DND-41 (cell line): Measurements from ENCODE around the gene LRP5.

Experiments
- ATAC-seq: fragments of 200-7000 bp; cut with Tn5 transposase; 3 replicates; pipeline ENCODE4 v1.9.1; 2021; ENCODE audit warnings: low read depth; ENCODE audit not compliant: insufficient read depth
- DNase-seq: peaks from one replicate; pipeline ENCODE4 v3.0.0-alpha.2; 2020
- H2AFZ ChIP-seq: 2 replicates; pipeline ENCODE4 v1.6.0; 2012; ENCODE audit warnings: low read depth, low read length
- H3K27ac ChIP-seq: 2 replicates; pipeline ENCODE4 v1.5.1; 2012; ENCODE audit warnings: low read length, inconsistent platforms
- H3K27me3 ChIP-seq: fragments of 200-600 bp; sonication (generic); 2 replicates; pipeline ENCODE4 v1.6.0; 2012; ENCODE audit warnings: low read length, mild to moderate bottlenecking, inconsistent platforms; ENCODE audit not compliant: insufficient read depth, poor library complexity
- H3K36me3 ChIP-seq: 2 replicates; pipeline ENCODE4 v1.5.1; 2012; ENCODE audit warnings: low read length, inconsistent platforms; ENCODE audit not compliant: insufficient read depth
- H3K4me1 ChIP-seq: 2 replicates; pipeline ENCODE4 v1.5.1; 2012; ENCODE audit warnings: mild to moderate bottlenecking, low read length; ENCODE audit not compliant: insufficient read depth
- H3K4me2 ChIP-seq: 2 replicates; pipeline ENCODE4 v1.6.0; 2012; ENCODE audit warnings: mild to moderate bottlenecking, moderate library complexity, low read length, inconsistent platforms; ENCODE audit not compliant: insufficient read depth
- H3K4me3 ChIP-seq, 2 experiments: fragments of 200-600 bp in 1 of 2; shearing (Covaris generic) in 1 of 2; 2 replicates each; pipeline ENCODE4 v1.5.1; 2012 to 2016; ENCODE audit warnings: inconsistent platforms in 2 of 2, low read length in 2 of 2, mild to moderate bottlenecking in 2 of 2, low read depth in 1 of 2, moderate library complexity in 1 of 2
- H3K79me2 ChIP-seq: 2 replicates; pipeline ENCODE4 v1.6.0; 2012; ENCODE audit warnings: low read length, inconsistent platforms; ENCODE audit not compliant: insufficient read depth
- H3K9ac ChIP-seq: 2 replicates; pipeline ENCODE4 v1.6.0; 2012; ENCODE audit warnings: low read depth, mild to moderate bottlenecking, inconsistent platforms, low read length, moderate library complexity
- H3K9me3 ChIP-seq: 2 replicates; pipeline ENCODE4 v1.5.1; 2012; ENCODE audit warnings: low read length, moderate library complexity, mild to moderate bottlenecking, inconsistent platforms; ENCODE audit not compliant: insufficient read depth, severe bottlenecking
- H4K20me1 ChIP-seq: 2 replicates; pipeline ENCODE4 v1.6.0; 2012; ENCODE audit warnings: low read length; ENCODE audit not compliant: insufficient read depth
- CTCF ChIP-seq: IDR thresholded peaks from 2 replicates; pipeline ENCODE4 v1.5.1; 2012; ENCODE audit warnings: borderline replicate concordance, low read length, moderate library complexity, mild to moderate bottlenecking; ENCODE audit not compliant: poor library complexity, severe bottlenecking; ENCODE audit errors: extremely low read depth
- EZH2 ChIP-seq: IDR thresholded peaks from 3 replicates; pipeline ENCODE4 v1.6.1; 2012; ENCODE audit warnings: borderline replicate concordance, low read depth, mild to moderate bottlenecking, moderate library complexity, low read length, inconsistent platforms; ENCODE audit not compliant: severe bottlenecking

Gene LRP5

GRCh38 chr11:68346462-68346790, 34.0 kb downstream of the LRP5 start:
- Histone ChIP-seq H3K36me3 (peaks cover 22% of the 10 kb centered on the region), H3K9me3 (no peaks in the 10 kb centered on the region), H4K20me1 (peaks cover 51% of the 10 kb centered on the region), H2AFZ (no peak overlapping the region), H3K4me1 (no peaks in the 10 kb centered on the region), H3K27me3 (no peaks in the 10 kb centered on the region), H3K4me2 (no peak overlapping the region), H3K27ac (no peak overlapping the region), H3K4me3 (no peak overlapping the region), H3K9ac (no peak overlapping the region), H3K79me2 (peaks cover 14% of the 10 kb centered on the region; the same call in 1 of the 2 replicates)
- ATAC-seq = no peak
- no peak for TF ChIP-seq CTCF
- no peak for TF ChIP-seq EZH2
- DNase-seq = no peak

- H3K9ac ChIP-seq = no peak overlapping the region
- no peak overlapping the region for H3K27ac ChIP-seq
- ATAC-seq (no peak), DNase-seq (no peak)
- H3K4me2 ChIP-seq = no peak overlapping the region
- H3K27me3 ChIP-seq = no peaks in the 10 kb centered on the region
- H3K4me1 ChIP-seq = no peaks in the 10 kb centered on the region
- H3K36me3 ChIP-seq = peaks cover 22% of the 10 kb centered on the region
- no peak for TF ChIP-seq CTCF
- TF ChIP-seq EZH2 = no peak
- H4K20me1 ChIP-seq = peaks cover 51% of the 10 kb centered on the region
- H3K79me2 ChIP-seq = peaks cover 13% of the 10 kb centered on the region; the same call in 1 of the 2 replicates
- no peak overlapping the region for H3K4me3 ChIP-seq
- H2AFZ ChIP-seq = no peak overlapping the region
- H3K9me3 ChIP-seq = no peaks in the 10 kb centered on the region
Observed at GRCh38 chr11:68347345-68347744, 35.0 kb downstream of the LRP5 start.

GRCh38 chr11:68347841-68348240, 35.5 kb downstream of the LRP5 start:
- ATAC-seq (no peak), DNase-seq (no peak)
- Histone ChIP-seq H3K4me3 (no peak overlapping the region), H3K36me3 (peaks cover 22% of the 10 kb centered on the region), H3K79me2 (peaks cover 13% of the 10 kb centered on the region; the same call in 1 of the 2 replicates), H3K4me2 (no peak overlapping the region), H3K27ac (no peak overlapping the region), H3K9ac (no peak overlapping the region), H2AFZ (no peak overlapping the region), H3K9me3 (no peaks in the 10 kb centered on the region), H3K4me1 (no peaks in the 10 kb centered on the region), H3K27me3 (no peaks in the 10 kb centered on the region), H4K20me1 (peaks cover 55% of the 10 kb centered on the region)
- TF ChIP-seq CTCF = no peak
- TF ChIP-seq EZH2 = no peak
